Measurements from ENCODE around the gene TBL1X. TPM values are rescaled to one million over a fixed set of nuclear protein-coding genes. Genes with fewer than 3 reads are reported as not detected.

Gene TBL1X
- total RNA-seq, 1 donor from 2014 or later, result 21.4 TPM

GRCh38 chrX:9562851-9563250 is 98.0 kb downstream of the TBL1X start:
- Mint-ChIP-seq H3K4me1 (ENCODE audit: low read depth) (peaks cover 36% of the 10 kb centered on the region), H3K9me3 (ENCODE audit: low read depth) (peaks cover 9% of the 10 kb centered on the region), H3K27ac (ENCODE audit: unreplicated experiment) (peak overlapping the region; percentile 65), H3K36me3 (ENCODE audit: low read depth) (peaks cover 2% of the 10 kb centered on the region), H3K27me3 (ENCODE audit: low read depth) (no peaks in the 10 kb centered on the region), H3K4me3 (ENCODE audit: unreplicated experiment) (no peak overlapping the region)
- no peak for DNase-seq (ENCODE audit: low spot score)
- TF ChIP-seq CTCF (IDR thresholded peaks at IDR 0.05), result no peak

- no peak for DNase-seq (ENCODE audit: low spot score)
- TF ChIP-seq CTCF (IDR thresholded peaks at IDR 0.05), result peak; percentile 30
- no peak overlapping the region for H3K4me3 Mint-ChIP-seq (ENCODE audit: unreplicated experiment)
- H3K4me1 Mint-ChIP-seq (ENCODE audit: low read depth), result peaks cover 36% of the 10 kb centered on the region
- H3K36me3 Mint-ChIP-seq (ENCODE audit: low read depth), result no peaks in the 10 kb centered on the region
- peaks cover 5% of the 10 kb centered on the region for H3K9me3 Mint-ChIP-seq (ENCODE audit: low read depth)
- H3K27ac Mint-ChIP-seq (ENCODE audit: unreplicated experiment), result peak overlapping the region; percentile 76
- no peaks in the 10 kb centered on the region for H3K27me3 Mint-ChIP-seq (ENCODE audit: low read depth)
These were observed 101.3 kb downstream of the TBL1X start for GRCh38 chrX:9566150-9566621.

GRCh38 chrX:9569876-9570301 is 105.0 kb downstream of the TBL1X start:
- no peaks in the 10 kb centered on the region for H3K9me3 Mint-ChIP-seq (ENCODE audit: low read depth)
- H3K4me3 Mint-ChIP-seq (ENCODE audit: unreplicated experiment), result no peak overlapping the region
- no peak for TF ChIP-seq CTCF (IDR thresholded peaks at IDR 0.05)
- H3K36me3 Mint-ChIP-seq (ENCODE audit: low read depth), result no peaks in the 10 kb centered on the region
- H3K27ac Mint-ChIP-seq (ENCODE audit: unreplicated experiment), result no peak overlapping the region
- H3K27me3 Mint-ChIP-seq (ENCODE audit: low read depth), result no peaks in the 10 kb centered on the region
- peaks cover 16% of the 10 kb centered on the region for H3K4me1 Mint-ChIP-seq (ENCODE audit: low read depth)
- DNase-seq (ENCODE audit: low spot score), result no peak

- Mint-ChIP-seq H3K27ac (ENCODE audit: unreplicated experiment) (no peak overlapping the region), H3K36me3 (ENCODE audit: low read depth) (peaks cover 2% of the 10 kb centered on the region), H3K27me3 (ENCODE audit: low read depth) (no peaks in the 10 kb centered on the region), H3K4me1 (ENCODE audit: low read depth) (no peaks in the 10 kb centered on the region), H3K9me3 (ENCODE audit: low read depth) (peaks cover 9% of the 10 kb centered on the region), H3K4me3 (ENCODE audit: unreplicated experiment) (no peak overlapping the region)
- DNase-seq (ENCODE audit: low spot score), result no peak
- TF ChIP-seq CTCF (IDR thresholded peaks at IDR 0.05), result no peak
These were observed 108.6 kb downstream of the TBL1X start for GRCh38 chrX:9573282-9574106.

GRCh38 chrX:9576059-9576458 is 111.2 kb downstream of the TBL1X start:
- no peaks in the 10 kb centered on the region for H3K4me1 Mint-ChIP-seq (ENCODE audit: low read depth)
- no peak for DNase-seq (ENCODE audit: low spot score)
- no peaks in the 10 kb centered on the region for H3K27me3 Mint-ChIP-seq (ENCODE audit: low read depth)
- no peak overlapping the region for H3K27ac Mint-ChIP-seq (ENCODE audit: unreplicated experiment)
- peaks cover 14% of the 10 kb centered on the region for H3K9me3 Mint-ChIP-seq (ENCODE audit: low read depth)
- TF ChIP-seq CTCF (IDR thresholded peaks at IDR 0.05), result no peak
- no peak overlapping the region for H3K4me3 Mint-ChIP-seq (ENCODE audit: unreplicated experiment)
- H3K36me3 Mint-ChIP-seq (ENCODE audit: low read depth), result peaks cover 2% of the 10 kb centered on the region

Data from chondrocyte (in vitro differentiated cells).